HEK293 (cell line): ENCODE data around the gene GNG4.
A peak's percentile ranks its signal among the peaks of the same experiment; 100 is the strongest.

Source experiments
- CTCF ChIA-PET: fragments of 350-600 bp; formaldehyde crosslinking; extraction: SDS; loops from one replicate; lab custom pipeline; 2021; ENCODE audit warnings: antibody characterized with exemption; lab: Yijun Ruan, JAX
- POLR2A ChIA-PET: fragments of 300-600 bp; formaldehyde crosslinking; extraction: SDS; loops from one replicate; lab custom pipeline; 2020; ENCODE audit warnings: antibody characterized with exemption, inconsistent platforms; lab: Yijun Ruan, JAX
- H3K27ac ChIP-seq: fragments of 200-500 bp; sonication (Bioruptor generic); 2 replicates; pipeline ENCODE4 v1.5.1; 2014; ENCODE audit warnings: low read depth, low read length, control low read depth, inconsistent platforms; ENCODE audit errors: extremely low read depth
- H3K36me3 ChIP-seq, 2 experiments: fragments of 200-500 bp in 1 of 2; sonication (Bioruptor generic) in 1 of 2; 1 replicate in 1 of 2; 2 replicates in 1 of 2; pipeline ENCODE4 v1.5.1; 2014 to 2017; ENCODE audit warnings: inconsistent platforms in 2 of 2, low read length in 2 of 2; ENCODE audit not compliant: control insufficient read depth in 2 of 2, insufficient read depth in 1 of 2
- H3K4me1 ChIP-seq: fragments of 200-500 bp; sonication (Bioruptor generic); 2 replicates; pipeline ENCODE4 v1.5.1; 2014; ENCODE audit warnings: mild to moderate bottlenecking, low read length, inconsistent platforms; ENCODE audit not compliant: control insufficient read depth, insufficient read depth
- H3K4me3 ChIP-seq: 2 replicates; pipeline ENCODE4 v1.5.1; 2011; ENCODE audit warnings: low read depth, mild to moderate bottlenecking, control low read depth, low read length, moderate library complexity
- H3K9me3 ChIP-seq: fragments of 200-500 bp; sonication (Bioruptor generic); 2 replicates; pipeline ENCODE4 v1.5.1; 2014; ENCODE audit warnings: low read depth, low read length, inconsistent platforms; ENCODE audit not compliant: control insufficient read depth, insufficient read depth
- GLIS2 ChIP-seq: fragments of 450-650 bp; formaldehyde crosslinking; IDR thresholded peaks from 2 replicates; pipeline ENCODE4 v1.5.1; 2016; ENCODE audit warnings: missing biosample characterization, missing genetic modification characterization
- HOXD13 ChIP-seq: sonication (generic); formaldehyde crosslinking; IDR thresholded peaks from 2 replicates; pipeline ENCODE4 v1.8.0; 2022; ENCODE audit warnings: missing genetic modification reagents, borderline replicate concordance
- IKZF3 ChIP-seq: fragments of 450-650 bp; IDR thresholded peaks from 2 replicates; pipeline ENCODE4 v1.5.0; 2018; ENCODE audit warnings: missing biosample characterization, mild to moderate bottlenecking, missing genetic modification characterization, moderate library complexity
- KLF1 ChIP-seq: fragments of 450-650 bp; formaldehyde crosslinking; IDR thresholded peaks from 2 replicates; pipeline ENCODE4 v1.5.1; 2016; ENCODE audit warnings: missing biosample characterization, missing genetic modification characterization
- KLF7 ChIP-seq: fragments of 450-650 bp; formaldehyde crosslinking; IDR thresholded peaks from 2 replicates; pipeline ENCODE4 v1.5.1; 2016; ENCODE audit warnings: missing biosample characterization, missing genetic modification characterization, borderline replicate concordance
- MZF1 ChIP-seq: fragments of 450-650 bp; formaldehyde crosslinking; IDR thresholded peaks from 2 replicates; pipeline ENCODE4 v1.5.1; 2017; ENCODE audit warnings: missing biosample characterization, missing genetic modification characterization, borderline replicate concordance
- PRDM1 ChIP-seq: fragments of 450-650 bp; formaldehyde crosslinking; IDR thresholded peaks from 2 replicates; pipeline ENCODE4; 2016; ENCODE audit warnings: missing biosample characterization, missing genetic modification characterization
- SCRT1 ChIP-seq: fragments of 450-650 bp; formaldehyde crosslinking; IDR thresholded peaks from 2 replicates; pipeline ENCODE4 v1.5.1; 2016; ENCODE audit warnings: missing biosample characterization, missing genetic modification characterization, borderline replicate concordance
- SCRT2 ChIP-seq: fragments of 450-650 bp; formaldehyde crosslinking; IDR thresholded peaks from 2 replicates; pipeline ENCODE4 v1.5.1; 2016; ENCODE audit warnings: missing biosample characterization, missing genetic modification characterization
- SP7 ChIP-seq: fragments of 450-650 bp; formaldehyde crosslinking; IDR thresholded peaks from 2 replicates; pipeline ENCODE4 v1.5.1; 2016; ENCODE audit warnings: missing biosample characterization, missing genetic modification characterization
- YY1 ChIP-seq: fragments of 450-650 bp; formaldehyde crosslinking; IDR thresholded peaks from 2 replicates; pipeline ENCODE4 v1.5.1; 2018; ENCODE audit warnings: missing biosample characterization, missing genetic modification characterization
- ZFP69B ChIP-seq: fragments of 450-650 bp; formaldehyde crosslinking; IDR thresholded peaks from 2 replicates; pipeline ENCODE4 v1.5.1; 2016; ENCODE audit warnings: missing biosample characterization, missing genetic modification characterization
- ZNF10 ChIP-seq: fragments of 450-650 bp; formaldehyde crosslinking; IDR thresholded peaks from 2 replicates; pipeline ENCODE4 v1.5.1; 2017; ENCODE audit warnings: missing biosample characterization, missing genetic modification characterization
- ZNF202 ChIP-seq: fragments of 450-650 bp; formaldehyde crosslinking; IDR thresholded peaks from 2 replicates; pipeline ENCODE4 v1.5.1; 2016; ENCODE audit warnings: missing biosample characterization, missing genetic modification characterization, borderline replicate concordance
- ZNF24 ChIP-seq: fragments of 450-650 bp; formaldehyde crosslinking; IDR thresholded peaks from 2 replicates; pipeline ENCODE4 v1.5.1; 2016; ENCODE audit warnings: missing biosample characterization, missing genetic modification characterization
- ZNF335 ChIP-seq: fragments of 450-650 bp; formaldehyde crosslinking; conservative IDR thresholded peaks from 2 replicates; pipeline ENCODE4 v1.5.1; 2016; ENCODE audit warnings: missing biosample characterization, missing genetic modification characterization
- ZNF350 ChIP-seq: fragments of 450-650 bp; formaldehyde crosslinking; IDR thresholded peaks from 2 replicates; pipeline ENCODE4 v1.5.0; 2017; ENCODE audit warnings: missing biosample characterization, mild to moderate bottlenecking, missing genetic modification characterization
- ZNF394 ChIP-seq: fragments of 450-650 bp; formaldehyde crosslinking; IDR thresholded peaks from 2 replicates; pipeline ENCODE4 v1.5.1; 2016; ENCODE audit warnings: missing biosample characterization, missing genetic modification characterization, mild to moderate bottlenecking, moderate library complexity, borderline replicate concordance
- ZNF510 ChIP-seq: fragments of 450-650 bp; formaldehyde crosslinking; IDR thresholded peaks from 2 replicates; pipeline ENCODE4 v1.5.1; 2018; ENCODE audit warnings: mild to moderate bottlenecking, missing genetic modification characterization, missing biosample characterization; ENCODE audit not compliant: insufficient replicate concordance
- ZNF514 ChIP-seq: fragments of 450-650 bp; formaldehyde crosslinking; IDR thresholded peaks from 2 replicates; pipeline ENCODE4 v1.5.1; 2016; ENCODE audit warnings: missing biosample characterization, missing genetic modification characterization
- ZNF561 ChIP-seq: fragments of 450-650 bp; IDR thresholded peaks from 2 replicates; pipeline ENCODE4 v1.5.1; 2018; ENCODE audit warnings: missing biosample characterization, missing genetic modification characterization, borderline replicate concordance
- ZNF596 ChIP-seq: fragments of 450-650 bp; IDR thresholded peaks from 2 replicates; pipeline ENCODE4 v1.5.0; 2018; ENCODE audit warnings: missing biosample characterization, mild to moderate bottlenecking, missing genetic modification characterization, moderate library complexity
- ZNF621 ChIP-seq: fragments of 450-650 bp; formaldehyde crosslinking; IDR thresholded peaks from 2 replicates; pipeline ENCODE4 v1.5.1; 2017; ENCODE audit warnings: missing biosample characterization, missing genetic modification characterization
- ZNF626 ChIP-seq: fragments of 450-650 bp; sonication (Bioruptor Pico); formaldehyde crosslinking; IDR thresholded peaks from 2 replicates; pipeline ENCODE4 v1.5.1; 2018; ENCODE audit warnings: missing biosample characterization, missing genetic modification characterization, inconsistent platforms
- ZNF629 ChIP-seq: fragments of 450-650 bp; formaldehyde crosslinking; IDR thresholded peaks from 2 replicates; pipeline ENCODE4 v1.5.1; 2017; ENCODE audit warnings: missing biosample characterization, missing genetic modification characterization
- TF ChIP-seq, protein P1 (sequence below): fragments of 450-650 bp; formaldehyde crosslinking; IDR thresholded peaks from 2 replicates; pipeline ENCODE4 v1.5.1; 2016; ENCODE audit warnings: missing biosample characterization, missing genetic modification characterization
- TF ChIP-seq, protein P2 (sequence below): fragments of 450-650 bp; formaldehyde crosslinking; IDR thresholded peaks from 2 replicates; pipeline ENCODE4 v1.5.1; 2017; ENCODE audit warnings: missing biosample characterization, missing genetic modification characterization
- TF ChIP-seq, protein P3 (sequence below): fragments of 450-650 bp; formaldehyde crosslinking; IDR thresholded peaks from 2 replicates; pipeline ENCODE4 v1.5.1; 2017; ENCODE audit warnings: missing biosample characterization, missing genetic modification characterization
- TF ChIP-seq, protein P4 (sequence below): fragments of 450-650 bp; formaldehyde crosslinking; IDR thresholded peaks from 2 replicates; pipeline ENCODE4 v1.5.1; 2017; ENCODE audit warnings: missing biosample characterization, missing genetic modification characterization

GNG4 gene

DNA sequence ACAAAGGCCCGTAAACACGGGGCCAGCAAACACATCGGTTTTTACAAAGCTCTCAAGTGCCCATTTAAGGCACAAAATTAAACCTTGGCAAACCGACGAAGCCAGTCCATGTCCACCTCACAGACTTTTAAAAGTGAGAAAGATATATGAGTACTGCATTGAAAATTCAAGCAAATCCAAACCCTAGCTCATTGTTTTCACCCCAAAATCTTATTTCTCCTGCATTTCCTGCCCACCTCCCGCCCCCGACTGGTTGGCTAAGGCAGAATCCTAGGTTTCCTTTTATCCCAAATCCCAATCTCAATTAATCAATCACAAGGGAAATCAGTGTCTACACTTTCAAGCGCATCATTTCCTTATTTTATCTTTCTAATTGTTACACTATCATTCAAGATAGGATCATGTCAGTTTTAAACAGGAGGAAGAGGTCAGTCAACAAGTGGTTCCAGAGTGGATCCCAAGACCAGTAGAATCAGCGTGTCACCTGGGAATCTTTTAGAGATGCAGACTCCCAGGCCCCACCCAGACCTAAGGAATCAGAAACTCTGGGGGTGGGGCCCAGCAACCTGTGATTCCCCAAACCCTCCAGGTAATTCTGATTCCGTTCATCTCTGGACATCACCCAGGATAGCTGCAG is 1.7 kb upstream of the GNG4 start:
- H3K4me1 ChIP-seq: peaks cover 3% of the 10 kb centered on the region; the same call in 1 of the 2 replicates
- no peak overlapping the region for H3K4me3 ChIP-seq
- no peak overlapping the region for H3K27ac ChIP-seq
- no peak for TF ChIP-seq YY1
- TF ChIP-seq PRDM1 (tag by site-specific recombination): no peak
- TF ChIP-seq ZNF621 (tag by site-specific recombination): no peak
- TF ChIP-seq SCRT1 (tag by site-specific recombination): peak; percentile 62
- TF ChIP-seq ZNF335 (tag by site-specific recombination): no peak
- no peak for TF ChIP-seq ZNF394 (tag by site-specific recombination)
- peak; percentile 87 for TF ChIP-seq SCRT2 (tag by site-specific recombination)
- no peak for TF ChIP-seq ZFP69B (tag by site-specific recombination)
- no peak for TF ChIP-seq ZNF24 (tag by site-specific recombination)
- no peak for TF ChIP-seq ZNF510 (tag by site-specific recombination)
- TF ChIP-seq, protein P1, sequence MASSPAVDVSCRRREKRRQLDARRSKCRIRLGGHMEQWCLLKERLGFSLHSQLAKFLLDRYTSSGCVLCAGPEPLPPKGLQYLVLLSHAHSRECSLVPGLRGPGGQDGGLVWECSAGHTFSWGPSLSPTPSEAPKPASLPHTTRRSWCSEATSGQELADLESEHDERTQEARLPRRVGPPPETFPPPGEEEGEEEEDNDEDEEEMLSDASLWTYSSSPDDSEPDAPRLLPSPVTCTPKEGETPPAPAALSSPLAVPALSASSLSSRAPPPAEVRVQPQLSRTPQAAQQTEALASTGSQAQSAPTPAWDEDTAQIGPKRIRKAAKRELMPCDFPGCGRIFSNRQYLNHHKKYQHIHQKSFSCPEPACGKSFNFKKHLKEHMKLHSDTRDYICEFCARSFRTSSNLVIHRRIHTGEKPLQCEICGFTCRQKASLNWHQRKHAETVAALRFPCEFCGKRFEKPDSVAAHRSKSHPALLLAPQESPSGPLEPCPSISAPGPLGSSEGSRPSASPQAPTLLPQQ (tag by site-specific recombination): no peak
- TF ChIP-seq MZF1 (tag by site-specific recombination): no peak
- ChIA-PET CTCF (interaction anchor here (0.6 kb wide), 3 partner anchors 10 to 827 kb away, joined by 4 to 8 read pairs (median 5); no protein-coding TSS in a partner anchor), POLR2A (no interaction called here)
- H3K9me3 ChIP-seq: no peaks in the 10 kb centered on the region
- no peaks in the 10 kb centered on the region; a peak in 1 of 3 replicates for H3K36me3 ChIP-seq

DNA sequence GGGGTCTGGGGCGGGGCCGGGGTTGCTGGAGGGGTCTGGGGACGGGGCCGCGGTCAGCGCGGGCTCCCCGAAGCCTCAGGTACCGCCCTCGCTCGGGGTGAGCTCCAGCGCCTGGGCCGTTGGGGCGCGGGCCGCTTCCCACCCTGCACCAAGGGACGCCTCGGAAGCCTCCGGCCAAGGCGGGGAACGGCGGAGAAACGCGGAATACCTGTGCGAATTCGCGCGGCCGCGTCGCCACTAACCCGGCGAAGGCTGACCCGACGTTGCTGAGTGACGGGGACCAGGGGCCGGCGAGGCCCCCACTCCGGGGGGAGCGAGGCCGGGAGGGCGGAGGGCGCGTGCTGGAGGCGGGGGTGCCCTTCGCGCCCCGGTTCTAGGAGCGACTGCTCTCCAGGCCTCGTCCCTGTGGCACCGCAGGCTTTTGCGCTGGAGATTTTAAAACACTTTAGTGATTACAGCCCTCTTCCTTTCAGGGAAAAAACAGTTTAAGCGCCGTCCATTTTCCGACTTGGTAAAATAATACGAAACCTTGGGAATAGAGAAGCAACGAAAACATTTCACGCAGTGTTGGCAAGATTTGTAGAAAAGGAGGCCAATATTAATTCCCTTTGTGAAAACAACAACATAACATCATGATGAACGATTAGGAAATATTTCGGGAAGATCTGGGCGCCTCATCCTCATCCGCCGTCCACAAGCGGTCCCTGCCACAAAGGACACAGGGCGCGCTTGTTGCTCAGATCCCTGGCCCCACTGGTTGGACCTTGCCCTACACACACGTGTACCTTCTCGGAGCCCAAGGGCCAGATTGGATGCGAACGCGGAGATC is 971 bp upstream of the GNG4 start:
- H3K4me1 ChIP-seq: peaks cover 3% of the 10 kb centered on the region; the same call in 1 of the 2 replicates
- POLR2A ChIA-PET: no interaction called here
- H3K27ac ChIP-seq: no peak overlapping the region; the same call in 1 of the 2 replicates
- H3K4me3 ChIP-seq: peak overlapping the region; percentile 42
- H3K9me3 ChIP-seq: no peaks in the 10 kb centered on the region
- H3K36me3 ChIP-seq: no peaks in the 10 kb centered on the region; a peak in 1 of 3 replicates
- CTCF ChIA-PET: interaction anchor here (0.6 kb wide), 3 partner anchors 10 to 996 kb away, joined by 4 to 5 read pairs (median 4); no protein-coding TSS in a partner anchor
- TF ChIP-seq, protein P2, sequence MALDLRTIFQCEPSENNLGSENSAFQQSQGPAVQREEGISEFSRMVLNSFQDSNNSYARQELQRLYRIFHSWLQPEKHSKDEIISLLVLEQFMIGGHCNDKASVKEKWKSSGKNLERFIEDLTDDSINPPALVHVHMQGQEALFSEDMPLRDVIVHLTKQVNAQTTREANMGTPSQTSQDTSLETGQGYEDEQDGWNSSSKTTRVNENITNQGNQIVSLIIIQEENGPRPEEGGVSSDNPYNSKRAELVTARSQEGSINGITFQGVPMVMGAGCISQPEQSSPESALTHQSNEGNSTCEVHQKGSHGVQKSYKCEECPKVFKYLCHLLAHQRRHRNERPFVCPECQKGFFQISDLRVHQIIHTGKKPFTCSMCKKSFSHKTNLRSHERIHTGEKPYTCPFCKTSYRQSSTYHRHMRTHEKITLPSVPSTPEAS (tag by site-specific recombination): no peak
- no peak for TF ChIP-seq IKZF3 (tag by site-specific recombination)
- TF ChIP-seq GLIS2 (tag by site-specific recombination): no peak
- TF ChIP-seq ZNF626 (tag by site-specific recombination): no peak
- TF ChIP-seq SP7 (tag by site-specific recombination): no peak
- TF ChIP-seq ZNF350: no peak
- TF ChIP-seq HOXD13 (CRISPR knock-in tag): no peak
- no peak for TF ChIP-seq KLF1
- TF ChIP-seq ZNF621 (tag by site-specific recombination): no peak
- TF ChIP-seq KLF7: no peak
- TF ChIP-seq, protein P3, sequence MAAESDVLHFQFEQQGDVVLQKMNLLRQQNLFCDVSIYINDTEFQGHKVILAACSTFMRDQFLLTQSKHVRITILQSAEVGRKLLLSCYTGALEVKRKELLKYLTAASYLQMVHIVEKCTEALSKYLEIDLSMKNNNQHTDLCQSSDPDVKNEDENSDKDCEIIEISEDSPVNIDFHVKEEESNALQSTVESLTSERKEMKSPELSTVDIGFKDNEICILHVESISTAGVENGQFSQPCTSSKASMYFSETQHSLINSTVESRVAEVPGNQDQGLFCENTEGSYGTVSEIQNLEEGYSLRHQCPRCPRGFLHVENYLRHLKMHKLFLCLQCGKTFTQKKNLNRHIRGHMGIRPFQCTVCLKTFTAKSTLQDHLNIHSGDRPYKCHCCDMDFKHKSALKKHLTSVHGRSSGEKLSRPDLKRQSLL (tag by site-specific recombination): 0 out of 2 replicates have a peak, but pooled peaks have one; percentile 25
- TF ChIP-seq ZNF596 (tag by site-specific recombination): peak; percentile 58; the same call in 1 of the 2 replicates
- no peak for TF ChIP-seq ZNF561 (tag by site-specific recombination)
- TF ChIP-seq SCRT1 (tag by site-specific recombination): no peak
- TF ChIP-seq ZNF202 (tag by site-specific recombination): peak; percentile 94
- no peak for TF ChIP-seq ZNF514 (tag by site-specific recombination)
- TF ChIP-seq ZNF10: peak; percentile 47; the same call in 1 of the 2 replicates
- TF ChIP-seq, protein P4, sequence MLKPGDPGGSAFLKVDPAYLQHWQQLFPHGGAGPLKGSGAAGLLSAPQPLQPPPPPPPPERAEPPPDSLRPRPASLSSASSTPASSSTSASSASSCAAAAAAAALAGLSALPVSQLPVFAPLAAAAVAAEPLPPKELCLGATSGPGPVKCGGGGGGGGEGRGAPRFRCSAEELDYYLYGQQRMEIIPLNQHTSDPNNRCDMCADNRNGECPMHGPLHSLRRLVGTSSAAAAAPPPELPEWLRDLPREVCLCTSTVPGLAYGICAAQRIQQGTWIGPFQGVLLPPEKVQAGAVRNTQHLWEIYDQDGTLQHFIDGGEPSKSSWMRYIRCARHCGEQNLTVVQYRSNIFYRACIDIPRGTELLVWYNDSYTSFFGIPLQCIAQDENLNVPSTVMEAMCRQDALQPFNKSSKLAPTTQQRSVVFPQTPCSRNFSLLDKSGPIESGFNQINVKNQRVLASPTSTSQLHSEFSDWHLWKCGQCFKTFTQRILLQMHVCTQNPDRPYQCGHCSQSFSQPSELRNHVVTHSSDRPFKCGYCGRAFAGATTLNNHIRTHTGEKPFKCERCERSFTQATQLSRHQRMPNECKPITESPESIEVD (tag by site-specific recombination): no peak
- no peak for TF ChIP-seq ZNF629 (tag by site-specific recombination)
